HL-60 (cell line): Measurements from ENCODE around the gene PIAS4.

Experiments
- CTCF ChIP-seq: IDR thresholded peaks from one replicate; pipeline ENCODE4 v1.5.1; 2011; ENCODE audit warnings: low read length, control low read depth, inconsistent platforms; ENCODE audit not compliant: insufficient read depth
- GABPA ChIP-seq: IDR thresholded peaks from 2 replicates; pipeline ENCODE4 v1.6.1; 2012; ENCODE audit warnings: low read depth
- POLR2AphosphoS5 ChIP-seq: IDR thresholded peaks from 2 replicates; pipeline ENCODE4 v1.6.1; 2012; ENCODE audit warnings: low read depth
- REST ChIP-seq: IDR thresholded peaks from 2 replicates; pipeline ENCODE4 v1.6.1; 2012; ENCODE audit warnings: low read depth; ENCODE audit not compliant: insufficient replicate concordance
- SPI1 ChIP-seq: IDR thresholded peaks from 2 replicates; pipeline ENCODE4 v1.6.1; 2012; ENCODE audit warnings: low read depth, mild to moderate bottlenecking, borderline replicate concordance

- TF ChIP-seq CTCF (no peak), GABPA (no peak), POLR2AphosphoS5 (peak; percentile 19; the same call in 1 of the 2 replicates), REST (no peak), SPI1 (no peak)
Observed at GRCh38 chr19:4065430-4066175, 58.1 kb downstream of the PIAS4 start.
